Mesenchymal stem cell (in vitro differentiated cells and primary cell): ENCODE results near the gene TIAM1.

ENCODE experiments used
- DNase-seq: peaks from one replicate; pipeline ENCODE4 v3.0.0-alpha.2; 2013
- H2AFZ ChIP-seq: one replicate; pipeline ENCODE4 v1.6.1; 2013; ENCODE audit warnings: low read depth, mild to moderate bottlenecking, control low read depth, inconsistent platforms, low read length, moderate library complexity
- H2AK5ac ChIP-seq: 2 replicates; pipeline ENCODE4 v1.6.1; 2013; ENCODE audit warnings: low read length, moderate library complexity, mild to moderate bottlenecking, inconsistent platforms; ENCODE audit not compliant: severe bottlenecking
- H2BK120ac ChIP-seq: one replicate; pipeline ENCODE4 v1.6.1; 2013; ENCODE audit warnings: low read depth, mild to moderate bottlenecking, inconsistent platforms, low read length, moderate library complexity
- H2BK12ac ChIP-seq, 2 experiments: one replicate each; pipeline ENCODE4 v1.6.1; 2013; ENCODE audit warnings: inconsistent platforms in 2 of 2, low read length in 2 of 2, mild to moderate bottlenecking in 2 of 2, moderate library complexity in 2 of 2, control low read depth in 1 of 2
- H2BK15ac ChIP-seq: one replicate; pipeline ENCODE4 v1.6.1; 2013; ENCODE audit warnings: mild to moderate bottlenecking, low read depth, inconsistent platforms; ENCODE audit not compliant: poor library complexity, severe bottlenecking
- H2BK5ac ChIP-seq: 2 replicates; pipeline ENCODE4 v1.6.1; 2013; ENCODE audit warnings: low read depth, mild to moderate bottlenecking, low read length, control low read depth, inconsistent platforms; ENCODE audit not compliant: poor library complexity, severe bottlenecking
- H3K14ac ChIP-seq, 2 experiments: one replicate each; pipeline ENCODE4 v1.6.1; 2013; ENCODE audit warnings: inconsistent platforms in 2 of 2, low read length in 2 of 2, control low read depth in 1 of 2, mild to moderate bottlenecking in 1 of 2, moderate library complexity in 1 of 2
- H3K18ac ChIP-seq, 2 experiments: one replicate each; pipeline ENCODE4 v1.6.1; 2013; ENCODE audit warnings: inconsistent platforms in 2 of 2, low read length in 2 of 2, control low read depth in 1 of 2, low read depth in 1 of 2, mild to moderate bottlenecking in 1 of 2
- H3K23ac ChIP-seq, 2 experiments: one replicate each; pipeline ENCODE4 v1.6.1; 2013; ENCODE audit warnings: inconsistent platforms in 2 of 2, low read length in 2 of 2, mild to moderate bottlenecking in 2 of 2, moderate library complexity in 2 of 2, control low read depth in 1 of 2
- H3K27ac ChIP-seq: 2 replicates; pipeline ENCODE4 v1.5.1; 2013; ENCODE audit warnings: mild to moderate bottlenecking, moderate library complexity, low read length, control low read depth, inconsistent platforms; ENCODE audit not compliant: poor library complexity, severe bottlenecking
- H3K27me3 ChIP-seq, 2 experiments: 2 replicates each; pipeline versions ENCODE4 v1.6.1 to v1.7.0; 2013; ENCODE audit warnings: low read length in 2 of 2, mild to moderate bottlenecking in 2 of 2, moderate library complexity in 2 of 2, control low read depth in 1 of 2, inconsistent platforms in 1 of 2; ENCODE audit not compliant: control insufficient read depth in 1 of 2, insufficient read depth in 1 of 2
- H3K36me3 ChIP-seq, 2 experiments: 2 replicates each; pipeline versions ENCODE4 v1.6.1 to v1.7.0; 2013; ENCODE audit warnings: low read length in 2 of 2, control low read depth in 1 of 2, inconsistent platforms in 1 of 2, low read depth in 1 of 2, mild to moderate bottlenecking in 1 of 2; ENCODE audit not compliant: insufficient read depth in 2 of 2, control insufficient read depth in 1 of 2
- H3K4ac ChIP-seq, 2 experiments: one replicate each; pipeline ENCODE4 v1.6.1; 2013; ENCODE audit warnings: inconsistent platforms in 2 of 2, low read length in 2 of 2, mild to moderate bottlenecking in 2 of 2, moderate library complexity in 2 of 2, control low read depth in 1 of 2, low read depth in 1 of 2
- H3K4me1 ChIP-seq: 2 replicates; pipeline ENCODE4 v1.6.1; 2013; ENCODE audit warnings: low read depth, low read length, control low read depth; ENCODE audit not compliant: control insufficient read depth, insufficient read depth
- H3K4me2 ChIP-seq: 2 replicates; pipeline ENCODE4 v1.6.1; 2013; ENCODE audit warnings: low read length, mild to moderate bottlenecking, inconsistent platforms; ENCODE audit not compliant: poor library complexity, severe bottlenecking
- H3K4me3 ChIP-seq, 2 experiments: 2 replicates each; pipeline versions ENCODE4 v1.5.1 to v1.7.0; 2013; ENCODE audit warnings: low read length in 2 of 2, mild to moderate bottlenecking in 2 of 2, control low read depth in 1 of 2, low read depth in 1 of 2; ENCODE audit not compliant: insufficient read depth in 1 of 2
- H3K79me1 ChIP-seq: replicated peaks from 2 replicates; pipeline ENCODE4 v1.6.1; 2013; ENCODE audit warnings: mild to moderate bottlenecking, control low read depth, low read length, inconsistent platforms; ENCODE audit not compliant: poor library complexity, severe bottlenecking
- H3K9ac ChIP-seq: 2 replicates; pipeline ENCODE4 v1.7.0; 2013; ENCODE audit warnings: mild to moderate bottlenecking, low read length, moderate library complexity
- H3K9me3 ChIP-seq: 2 replicates; pipeline ENCODE4 v1.7.0; 2013; ENCODE audit warnings: mild to moderate bottlenecking, low read length; ENCODE audit not compliant: control insufficient read depth
- H4K8ac ChIP-seq: one replicate; pipeline ENCODE4 v1.6.1; 2013; ENCODE audit warnings: inconsistent platforms, mild to moderate bottlenecking, low read length, moderate library complexity
- H4K91ac ChIP-seq: one replicate; pipeline ENCODE4 v1.6.1; 2013; ENCODE audit warnings: mild to moderate bottlenecking, low read length, inconsistent platforms
- WGBS: methylation state at CpG from one replicate; pipeline ENCODE4 v1.1.7; 2013; ENCODE audit warnings: mixed read lengths; 5-methylcytosine and 5-hydroxymethylcytosine counted together

Gene TIAM1

DNA sequence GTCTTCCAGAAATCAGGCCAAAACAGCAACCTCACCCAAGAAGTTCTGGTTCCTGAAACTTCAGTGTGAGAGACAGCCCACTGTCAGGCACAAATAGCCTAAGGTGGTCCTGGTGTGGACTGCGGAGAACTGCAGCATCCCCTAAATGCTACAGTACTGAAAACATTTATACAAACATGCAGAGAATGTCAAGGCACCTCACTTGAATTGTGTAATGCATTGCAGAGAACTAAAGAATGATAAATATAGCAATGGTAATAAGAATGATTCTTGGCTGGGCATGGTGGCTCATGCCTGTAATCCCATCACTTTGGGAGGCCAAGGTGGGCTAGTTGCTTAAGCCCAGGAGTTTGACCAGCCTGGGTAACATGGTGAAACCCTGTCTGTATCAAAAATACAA, 138.6 kb downstream of the TIAM1 start:
- Histone ChIP-seq H2AK5ac (no peak overlapping the region), H3K79me1 (no peaks in the 10 kb centered on the region), H3K36me3 (peaks cover 4 to 33% of the 10 kb centered on the region in 2 experiments), H3K9ac (no peak overlapping the region), H2AFZ (no peak overlapping the region), H3K4me2 (no peak overlapping the region), H3K27me3 (no peaks in the 10 kb centered on the region), H3K23ac (no peak overlapping the region), H3K4me3 (no peak overlapping the region), H4K91ac (no peak overlapping the region), H2BK12ac (no peak overlapping the region), H4K8ac (no peak overlapping the region), H2BK15ac (no peak overlapping the region), H3K9me3 (no peaks in the 10 kb centered on the region), H3K18ac (no peak overlapping the region), H2BK120ac (no peak overlapping the region), H2BK5ac (no peak overlapping the region), H3K14ac (no peak overlapping the region), H3K27ac (no peak overlapping the region), H3K4ac (no peak overlapping the region), H3K4me1 (no peaks in the 10 kb centered on the region)
- WGBS = no CpG with 5 or more reads among the region's 1 CpG
- DNase-seq = no peak

DNA sequence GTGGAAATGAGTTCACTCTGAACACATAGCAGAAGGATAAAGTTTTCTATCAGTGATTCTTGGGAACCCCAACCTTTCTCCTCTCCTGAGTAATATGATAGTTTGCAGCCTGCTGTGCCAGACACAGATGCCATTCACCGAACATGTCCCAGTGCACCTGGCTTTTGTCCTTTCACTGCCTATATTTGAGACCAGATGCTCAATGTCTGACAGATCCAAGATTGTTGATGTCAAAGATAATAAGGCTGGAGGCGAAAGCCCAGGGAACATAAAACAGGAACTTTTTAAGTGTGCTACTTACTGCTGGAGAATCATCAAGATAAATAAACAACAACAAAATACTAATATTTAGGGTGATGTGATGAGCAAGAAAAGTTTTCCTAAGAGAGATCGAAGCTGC, 139.3 kb downstream of the TIAM1 start:
- no peak overlapping the region for H3K14ac ChIP-seq
- no peak overlapping the region for H2BK5ac ChIP-seq
- H3K23ac ChIP-seq = no peak overlapping the region
- no peak overlapping the region for H3K4ac ChIP-seq
- no peak overlapping the region for H2AFZ ChIP-seq
- no peak overlapping the region for H3K4me2 ChIP-seq
- no peaks in the 10 kb centered on the region for H3K4me1 ChIP-seq
- H4K8ac ChIP-seq = no peak overlapping the region
- no peaks in the 10 kb centered on the region for H3K27me3 ChIP-seq
- no peak overlapping the region for H3K9ac ChIP-seq
- H3K9me3 ChIP-seq = no peaks in the 10 kb centered on the region
- H3K18ac ChIP-seq = no peak overlapping the region
- no peak overlapping the region for H3K27ac ChIP-seq
- H2BK12ac ChIP-seq = no peak overlapping the region
- H2AK5ac ChIP-seq = no peak overlapping the region
- no peak overlapping the region for H3K4me3 ChIP-seq
- H4K91ac ChIP-seq = no peak overlapping the region
- H3K36me3 ChIP-seq = peaks cover 2 to 29% of the 10 kb centered on the region in 2 experiments
- H2BK15ac ChIP-seq = no peak overlapping the region
- no peak overlapping the region for H2BK120ac ChIP-seq
- 58% methylated on average over 2 of the region's 3 CpGs for WGBS
- DNase-seq = no peak
- H3K79me1 ChIP-seq = no peaks in the 10 kb centered on the region

DNA sequence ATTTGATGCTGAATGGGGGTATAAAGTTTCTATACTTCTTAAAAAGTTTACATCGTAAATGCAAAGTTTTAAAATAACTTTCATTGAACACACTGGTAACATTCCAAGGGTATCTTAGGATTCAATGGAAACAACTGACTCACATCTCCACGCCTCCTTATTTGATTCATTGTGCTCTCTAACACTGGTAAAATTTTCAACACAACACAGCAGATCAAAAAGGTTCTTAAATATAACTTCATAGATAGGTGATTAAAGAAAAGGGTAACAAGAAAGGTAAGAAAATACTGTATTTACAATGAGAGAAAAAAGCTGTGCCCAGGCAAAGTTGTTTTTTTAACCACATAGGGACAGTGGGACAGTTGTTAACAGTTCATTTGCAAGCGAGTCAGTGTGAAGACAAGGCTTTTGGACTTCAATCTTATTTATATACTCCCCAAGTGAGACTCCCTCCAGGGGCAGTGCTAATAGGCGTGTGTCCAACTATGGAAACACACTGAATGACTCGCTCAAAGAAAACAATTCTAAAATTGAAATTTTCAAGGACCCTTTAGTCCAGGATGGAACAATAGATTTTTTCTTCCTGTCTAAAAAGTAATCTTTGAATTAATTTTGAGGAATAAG, 140.5 kb downstream of the TIAM1 start:
- WGBS = 83% methylated on average over 4 of the region's 5 CpGs
- Histone ChIP-seq H3K9ac (peak overlapping the region; percentile 59), H2AK5ac (no peak overlapping the region), H2AFZ (no peak overlapping the region), H2BK15ac (no peak overlapping the region), H3K14ac (no peak overlapping the region), H4K91ac (no peak overlapping the region), H3K23ac (no peak overlapping the region), H2BK120ac (no peak overlapping the region), H3K9me3 (no peaks in the 10 kb centered on the region), H3K4me3 (no peak overlapping the region), H3K4me1 (no peaks in the 10 kb centered on the region), H2BK12ac (no peak overlapping the region), H3K36me3 (peaks cover 0 to 16% of the 10 kb centered on the region in 2 experiments), H2BK5ac (no peak overlapping the region), H4K8ac (no peak overlapping the region), H3K79me1 (peaks cover 2% of the 10 kb centered on the region), H3K27me3 (no peaks in the 10 kb centered on the region), H3K4me2 (no peak overlapping the region), H3K27ac (no peak overlapping the region), H3K18ac (no peak overlapping the region), H3K4ac (no peak overlapping the region)
- DNase-seq = no peak

DNA sequence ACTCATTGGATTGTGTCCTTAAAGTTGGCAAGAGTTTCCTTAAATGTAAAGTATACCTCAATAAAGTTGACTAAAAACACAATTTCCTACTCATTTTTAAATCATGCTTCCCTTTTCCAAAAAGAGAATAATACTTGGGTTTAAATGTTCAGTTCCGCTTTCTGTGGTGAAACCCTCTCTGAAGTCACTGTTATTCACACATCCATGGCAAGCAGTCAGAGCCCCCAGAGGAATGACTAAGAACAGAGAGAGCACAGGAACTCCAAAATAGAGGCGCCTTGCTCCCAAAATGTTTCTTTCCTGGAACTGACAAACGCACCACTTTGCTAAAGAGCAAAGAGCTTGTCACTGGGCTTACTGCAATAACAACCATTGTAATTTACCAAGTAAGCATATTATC, 142.5 kb downstream of the TIAM1 start:
- Histone ChIP-seq H2BK12ac (no peak overlapping the region), H2BK15ac (no peak overlapping the region), H2BK5ac (no peak overlapping the region), H3K4me3 (peak overlapping the region in 1 of 2 experiments; percentile 52), H3K4me1 (no peaks in the 10 kb centered on the region), H3K36me3 (no peaks in the 10 kb centered on the region), H4K8ac (no peak overlapping the region), H3K9me3 (no peaks in the 10 kb centered on the region), H2AFZ (no peak overlapping the region), H4K91ac (no peak overlapping the region), H2BK120ac (no peak overlapping the region), H3K79me1 (peaks cover 2% of the 10 kb centered on the region), H3K9ac (peak overlapping the region; percentile 84), H3K4ac (no peak overlapping the region), H3K4me2 (no peak overlapping the region), H3K27ac (no peak overlapping the region), H2AK5ac (no peak overlapping the region), H3K18ac (no peak overlapping the region), H3K14ac (no peak overlapping the region), H3K27me3 (no peaks in the 10 kb centered on the region), H3K23ac (no peak overlapping the region)
- DNase-seq = no peak
- WGBS = 67% methylated on average over 2 of the region's 3 CpGs
